ENCODE data around the gene CYSLTR2.
A peak's percentile ranks its signal among the peaks of the same experiment; 100 is the strongest.
"Not testable (repeated sequence)": the region's sequence is repeated elsewhere in the genome, so short reads cannot be mapped to it uniquely, and the experiment has no call there.

Gene CYSLTR2

DNA sequence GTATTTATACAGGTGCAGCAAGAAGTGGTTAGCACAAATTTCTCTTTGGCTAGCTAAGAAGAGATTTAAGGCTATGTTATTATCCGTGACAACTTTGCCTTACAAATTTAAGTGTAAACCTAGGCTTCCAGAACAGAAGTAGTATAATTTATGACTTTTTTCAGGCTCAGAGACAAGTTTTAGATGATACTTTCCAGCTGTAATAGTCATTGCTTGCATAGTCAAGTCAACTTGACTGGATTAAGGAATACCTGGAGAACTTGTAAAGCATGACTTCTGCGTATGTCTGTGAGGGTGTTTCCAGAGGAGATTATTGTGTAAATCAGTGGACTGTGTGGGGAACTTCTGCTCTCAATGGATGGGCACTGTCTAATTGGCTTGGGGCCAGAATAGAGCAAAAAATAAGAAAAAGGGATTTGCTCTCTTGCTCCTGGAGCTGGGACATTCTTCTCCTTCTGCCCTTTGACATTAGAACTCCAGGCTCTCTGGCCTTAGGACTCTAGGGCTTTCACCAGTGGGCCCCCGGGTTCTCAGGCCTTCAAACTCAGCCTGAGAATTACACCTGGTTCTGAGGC, 33.0 kb downstream of the CYSLTR2 start:
- intact Hi-C loops (cut with DNase I): no loop called here
- DNase-seq: no peak

DNA sequence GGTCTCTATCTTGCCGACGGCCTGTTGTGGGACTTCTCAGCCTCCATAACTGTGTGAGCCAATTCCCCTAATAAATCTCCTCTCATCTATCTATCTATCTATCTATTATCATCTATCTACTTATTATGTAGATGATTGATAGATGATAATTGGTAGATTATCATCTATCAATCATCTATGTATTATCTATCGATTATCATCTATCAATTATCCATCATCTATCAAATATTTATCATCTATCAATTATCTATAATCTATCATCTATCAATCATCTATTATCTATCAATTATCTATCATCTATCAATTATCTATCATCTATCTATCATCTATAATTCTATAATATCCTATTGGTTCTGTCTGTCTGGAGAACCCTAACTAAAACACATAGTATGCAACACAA, 33.5 kb downstream of the CYSLTR2 start:
- intact Hi-C loops (cut with DNase I): no loop called here
- no peak for DNase-seq

DNA sequence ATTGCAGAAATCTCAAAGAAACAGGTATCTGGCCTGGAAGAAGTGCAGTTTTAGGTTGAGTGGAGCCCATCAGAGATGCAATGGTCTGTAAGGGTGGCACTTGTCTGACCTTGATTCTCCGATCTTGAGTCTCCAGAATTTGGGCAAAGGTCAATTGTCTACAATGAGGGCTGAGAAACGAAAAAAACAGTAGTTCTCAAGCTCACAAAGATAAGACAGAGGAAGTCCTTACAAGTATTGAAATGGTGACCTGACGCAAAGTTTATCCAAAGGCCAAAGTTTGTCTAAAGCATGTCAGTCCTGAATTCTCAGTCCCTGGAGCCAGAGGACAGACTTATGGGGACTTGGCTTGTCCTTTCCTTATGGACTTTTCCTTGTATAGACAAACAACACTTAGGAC, 40.3 kb downstream of the CYSLTR2 start:
- no peak for DNase-seq
- intact Hi-C loops (cut with DNase I): no loop called here

DNA sequence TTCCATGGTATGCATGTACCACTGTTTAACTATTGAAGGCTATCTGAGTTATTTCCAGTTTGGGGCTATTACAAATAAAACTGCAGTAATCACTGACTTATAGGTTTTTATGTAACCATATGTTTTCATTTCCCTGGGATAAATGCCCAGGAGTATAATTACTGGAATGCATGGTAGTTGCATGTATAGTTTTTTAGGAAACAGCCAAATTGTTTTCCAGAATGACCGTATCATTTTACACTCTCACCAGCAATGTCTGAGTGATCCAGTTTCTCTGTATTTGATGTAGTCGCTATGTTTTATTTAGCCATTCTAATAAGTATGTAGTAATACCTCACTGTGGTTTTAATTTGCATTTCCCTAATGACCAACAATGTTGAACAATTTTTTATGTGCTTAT, 42.0 kb downstream of the CYSLTR2 start:
- no peak for DNase-seq
- intact Hi-C loops (cut with DNase I): no loop called here

DNA sequence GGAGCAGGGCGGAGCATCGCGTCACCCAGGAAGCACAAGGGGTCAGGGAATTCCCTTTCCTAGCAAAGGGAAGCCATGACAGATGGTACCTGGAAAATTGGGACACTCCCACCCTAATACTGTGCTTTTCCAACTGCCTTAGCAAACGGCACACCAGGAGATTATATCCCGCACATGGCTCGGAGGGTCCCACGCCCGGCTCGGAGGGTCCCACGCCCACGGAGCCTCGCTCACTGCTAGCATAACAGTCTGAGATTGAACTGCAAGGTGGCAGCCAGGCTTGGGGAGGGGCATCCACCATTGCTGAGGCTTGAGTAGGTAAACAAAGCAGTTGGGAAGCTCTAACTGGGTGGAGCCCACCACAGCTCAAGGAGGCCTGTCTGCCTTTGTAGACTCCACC, 42.9 kb downstream of the CYSLTR2 start:
- intact Hi-C loops (cut with DNase I); DNase-seq: not testable (repeated sequence)

DNA sequence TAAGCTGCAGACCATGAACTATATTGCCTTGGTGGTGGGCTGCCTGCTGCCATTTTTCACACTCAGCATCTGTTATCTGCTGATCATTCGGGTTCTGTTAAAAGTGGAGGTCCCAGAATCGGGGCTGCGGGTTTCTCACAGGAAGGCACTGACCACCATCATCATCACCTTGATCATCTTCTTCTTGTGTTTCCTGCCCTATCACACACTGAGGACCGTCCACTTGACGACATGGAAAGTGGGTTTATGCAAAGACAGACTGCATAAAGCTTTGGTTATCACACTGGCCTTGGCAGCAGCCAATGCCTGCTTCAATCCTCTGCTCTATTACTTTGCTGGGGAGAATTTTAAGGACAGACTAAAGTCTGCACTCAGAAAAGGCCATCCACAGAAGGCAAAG, 53.7 kb downstream of the CYSLTR2 start:
- intact Hi-C loops (cut with DNase I): no loop called here
- no peak for DNase-seq

DNA sequence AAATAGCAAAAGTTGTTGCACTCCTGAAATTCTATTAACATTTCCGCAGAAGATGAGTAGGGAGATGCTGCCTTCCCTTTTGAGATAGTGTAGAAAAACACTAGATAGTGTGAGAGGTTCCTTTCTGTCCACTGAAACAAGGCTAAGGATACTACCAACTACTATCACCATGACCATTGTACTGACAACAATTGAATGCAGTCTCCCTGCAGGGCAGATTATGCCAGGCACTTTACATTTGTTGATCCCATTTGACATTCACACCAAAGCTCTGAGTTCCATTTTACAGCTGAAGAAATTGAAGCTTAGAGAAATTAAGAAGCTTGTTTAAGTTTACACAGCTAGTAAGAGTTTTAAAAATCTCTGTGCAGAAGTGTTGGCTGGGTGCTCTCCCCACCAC, 55.0 kb downstream of the CYSLTR2 start:
- DNase-seq: no peak
- intact Hi-C loops (cut with DNase I): no loop called here

DNA sequence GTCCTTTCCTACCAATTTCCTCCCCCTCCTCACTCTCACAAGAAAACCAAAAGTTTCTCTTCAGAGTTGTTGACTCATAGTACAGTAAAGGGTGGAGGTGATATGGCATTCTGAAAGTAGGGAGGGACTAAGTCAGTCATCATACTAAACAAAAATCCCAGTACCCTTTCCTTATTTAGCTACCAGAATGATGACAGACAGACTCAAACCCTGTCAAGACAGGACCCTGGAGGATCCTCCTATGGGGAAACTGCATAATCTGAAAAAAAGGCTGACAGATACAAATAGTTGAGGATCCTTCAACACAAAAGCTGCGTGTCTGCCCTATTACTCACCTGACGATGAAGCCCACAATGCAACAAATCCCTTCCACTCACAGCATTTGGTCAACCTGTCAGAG, 55.5 kb downstream of the CYSLTR2 start:
- intact Hi-C loops (cut with DNase I): no loop called here
- DNase-seq: no peak

DNA sequence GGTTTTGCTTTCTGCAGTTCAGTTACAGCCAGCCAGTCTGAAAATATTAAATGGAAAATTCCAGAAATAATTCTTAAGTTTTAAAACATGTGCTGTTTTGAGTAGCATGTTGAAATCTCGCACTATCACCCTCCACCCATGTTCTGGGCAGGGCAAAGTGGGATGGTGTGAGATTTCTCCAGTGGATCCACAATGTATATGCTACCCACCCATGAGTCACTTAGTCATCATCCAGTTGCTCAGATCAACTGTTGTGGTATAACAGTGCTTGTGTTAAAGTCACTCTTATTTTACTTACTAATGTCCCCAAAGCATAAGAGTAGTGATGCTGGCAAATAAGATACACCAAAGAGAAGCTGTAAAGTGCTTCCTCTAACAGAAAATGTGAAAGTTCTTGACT, 56.4 kb downstream of the CYSLTR2 start:
- DNase-seq: no peak
- intact Hi-C loops (cut with DNase I): no loop called here

DNA sequence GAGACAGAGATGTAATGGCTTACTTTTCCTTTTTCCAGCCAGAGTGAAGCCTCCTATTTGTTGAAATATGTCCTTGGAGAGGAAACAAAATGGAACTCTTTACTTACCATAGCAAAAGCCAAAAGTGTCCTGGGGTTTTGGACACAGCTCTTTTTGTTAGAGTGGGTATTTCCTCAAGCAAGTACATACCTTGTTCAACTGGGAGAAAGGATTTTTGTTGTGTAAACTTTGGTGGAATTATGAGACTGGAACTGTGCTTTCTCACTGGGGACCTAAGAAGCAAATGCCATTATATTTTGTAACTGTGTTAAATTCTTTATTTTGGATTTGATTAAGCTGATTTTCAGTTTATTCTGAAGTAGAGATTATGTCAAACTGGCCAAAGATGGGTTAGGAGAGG, 58.4 kb downstream of the CYSLTR2 start:
- no peak for DNase-seq
- intact Hi-C loops (cut with DNase I): no loop called here

DNA sequence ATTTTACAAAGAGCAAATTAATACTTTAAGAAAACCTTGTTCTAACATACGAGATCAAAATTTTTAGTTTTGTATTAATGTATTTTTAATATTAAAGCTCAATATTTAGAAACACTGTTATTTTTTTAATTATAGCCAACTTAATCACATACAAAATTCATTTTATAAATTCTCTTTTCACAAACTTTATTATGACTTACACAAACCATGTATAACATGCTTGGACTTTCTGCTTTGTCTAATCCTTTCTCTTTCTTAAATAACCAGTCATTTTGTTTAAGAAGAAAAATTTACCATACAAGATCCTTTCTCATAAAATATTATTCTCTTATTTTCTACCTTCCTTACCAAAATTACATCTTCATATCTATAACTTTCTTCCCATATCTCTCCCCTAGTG, 62.2 kb downstream of the CYSLTR2 start:
- DNase-seq: no peak
- intact Hi-C loops (cut with DNase I): no loop called here

DNA sequence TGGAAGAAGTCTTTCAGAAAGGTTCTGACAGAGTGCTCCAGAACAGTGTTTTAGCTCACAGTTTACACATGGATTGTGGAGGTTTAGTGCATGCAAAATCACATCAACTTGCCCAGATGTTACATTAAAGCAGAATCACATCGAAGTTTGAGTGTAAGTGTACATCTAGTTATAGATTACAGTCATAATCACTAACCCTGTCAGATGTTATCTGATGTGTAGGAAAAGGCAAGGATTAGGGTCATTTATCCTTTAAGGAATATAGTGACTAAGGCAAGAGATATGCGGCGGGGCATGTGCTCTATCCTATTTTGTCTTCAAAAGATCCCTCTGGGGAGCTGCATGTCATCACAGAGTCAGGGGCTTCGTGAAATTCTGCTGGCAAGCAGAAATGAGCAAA, 66.9 kb downstream of the CYSLTR2 start:
- DNase-seq: no peak
- intact Hi-C loops (cut with DNase I): no loop called here

DNA sequence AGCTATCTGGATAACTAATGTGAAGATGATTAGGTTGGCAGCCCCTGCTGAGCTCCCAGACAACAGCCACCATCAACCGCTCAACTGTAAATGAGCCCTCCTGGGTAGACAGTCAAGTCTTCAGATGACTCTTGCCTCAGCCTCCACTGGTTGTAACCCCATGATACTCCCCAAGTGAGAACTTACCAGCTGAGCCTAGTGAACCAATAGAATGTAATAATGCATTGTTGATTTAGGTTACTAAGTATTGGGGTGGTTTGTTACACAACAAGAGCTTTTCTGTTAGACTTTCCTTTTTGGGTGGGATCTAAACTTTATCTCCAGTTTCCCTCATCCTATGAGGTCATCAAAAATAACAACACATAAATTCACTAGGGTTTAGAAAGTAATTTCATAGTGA, 69.4 kb downstream of the CYSLTR2 start:
- intact Hi-C loops (cut with DNase I): no loop called here
- no peak for DNase-seq

DNA sequence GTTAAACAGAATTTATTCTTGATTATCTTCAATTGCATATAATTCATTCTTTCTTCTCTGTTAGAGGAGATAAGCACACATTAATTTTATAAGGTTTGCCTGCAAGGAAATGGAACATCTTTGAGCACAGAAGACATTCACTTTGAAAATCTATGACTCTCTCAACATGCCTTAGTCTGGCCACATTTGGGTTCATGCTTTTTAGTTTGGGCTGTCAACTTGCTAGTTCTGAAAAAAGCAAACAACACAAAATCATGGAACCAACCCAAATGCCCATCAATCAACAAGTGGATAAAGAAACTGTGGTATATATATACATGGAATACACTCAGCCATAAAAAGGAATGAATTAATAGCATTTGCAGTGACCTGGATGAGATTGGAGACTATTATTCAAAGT, 71.5 kb downstream of the CYSLTR2 start:
- intact Hi-C loops (cut with DNase I): no loop called here
- DNase-seq: no peak

DNA sequence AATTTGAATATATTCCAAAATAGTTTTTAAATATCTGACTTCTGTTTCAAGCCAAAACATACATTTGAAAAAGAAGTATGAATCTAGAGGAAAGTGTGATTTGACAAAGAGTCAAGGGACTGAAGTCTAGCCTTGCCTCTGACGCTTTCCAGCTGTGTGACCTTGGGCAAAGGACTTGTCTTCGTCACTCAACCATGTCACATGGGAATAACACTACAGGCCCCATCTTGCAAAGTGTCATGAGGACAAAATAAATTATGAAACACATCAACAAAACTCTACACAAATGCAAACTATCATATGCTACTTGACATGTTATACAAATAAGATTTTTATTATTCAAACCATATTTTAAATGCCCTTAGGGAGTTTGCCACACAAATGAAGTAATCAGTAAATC, 73.0 kb downstream of the CYSLTR2 start:
- DNase-seq: no peak
- intact Hi-C loops (cut with DNase I): no loop called here

DNA sequence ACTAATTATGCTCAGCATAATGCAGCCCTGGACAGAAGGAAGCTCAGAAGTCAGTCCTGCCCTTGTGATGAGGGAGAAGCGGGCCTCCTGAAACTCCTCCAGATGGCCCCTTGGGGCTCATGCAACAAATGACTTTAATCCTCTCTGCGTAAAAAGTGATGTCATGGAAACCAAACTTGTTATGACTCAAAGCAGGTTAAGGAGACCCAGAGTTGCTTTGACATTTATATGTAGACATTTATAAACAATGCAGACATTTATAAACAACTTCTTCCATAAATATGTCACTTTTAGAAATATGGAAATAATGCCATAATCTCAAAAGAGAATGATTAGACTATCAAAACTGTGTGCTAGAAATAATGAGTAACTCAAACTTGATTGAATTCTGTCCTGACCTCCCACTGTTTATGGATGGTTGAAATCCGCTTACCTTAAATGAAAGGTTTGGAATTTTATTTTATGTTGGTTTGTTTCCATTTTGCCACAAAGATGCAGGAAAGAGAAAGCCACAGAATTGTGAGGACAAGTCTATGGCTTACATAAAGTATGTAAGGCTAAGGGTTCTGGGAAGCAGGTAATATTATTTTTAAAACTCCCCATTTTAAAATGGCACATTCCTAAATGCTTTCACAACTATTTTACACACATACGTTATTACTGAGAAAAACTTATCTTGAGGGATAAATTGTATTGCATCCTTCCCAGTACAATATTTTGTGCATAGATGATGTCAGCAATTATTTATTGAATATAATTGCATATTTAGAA, 73.7 kb downstream of the CYSLTR2 start:
- no peak for DNase-seq
- intact Hi-C loops (cut with DNase I): no loop called here

DNA sequence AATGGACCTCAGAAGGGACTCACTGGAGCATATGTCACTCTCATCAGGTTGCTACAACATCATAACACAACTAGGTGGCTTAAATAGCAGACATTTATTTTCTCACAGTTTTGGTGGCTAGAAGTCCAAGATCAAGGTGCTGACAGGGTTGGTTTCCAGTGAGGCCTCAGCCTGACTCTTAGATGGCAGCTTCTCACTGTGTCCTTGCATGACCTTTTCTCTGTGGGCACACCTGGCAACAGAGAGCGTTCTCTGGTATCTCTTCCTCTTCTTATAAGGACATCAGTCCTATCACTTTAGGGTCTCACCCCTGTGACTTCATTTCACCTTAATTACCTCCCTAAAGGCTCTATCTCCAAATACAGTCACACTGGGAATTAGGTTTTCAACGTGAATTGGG, 74.5 kb downstream of the CYSLTR2 start:
- DNase-seq: no peak
- intact Hi-C loops (cut with DNase I): no loop called here

DNA sequence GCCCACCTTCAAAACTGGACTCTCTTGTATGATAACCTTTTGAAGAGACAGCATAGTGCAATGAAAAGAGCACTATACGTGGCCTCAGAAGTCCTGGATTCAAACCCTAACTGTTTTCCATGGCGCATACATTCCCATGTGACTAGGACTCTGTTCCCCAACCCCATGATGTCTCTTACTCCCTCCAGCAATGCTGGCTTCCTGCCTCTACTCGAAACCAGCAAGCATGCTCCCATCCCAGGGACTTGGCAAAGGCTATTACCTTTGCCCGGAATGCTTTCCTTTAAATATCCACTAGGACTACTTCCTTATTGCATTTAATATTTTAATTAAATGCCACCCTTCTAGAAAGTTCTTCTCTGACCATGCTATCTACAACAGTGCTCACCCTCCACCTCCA, 75.1 kb downstream of the CYSLTR2 start:
- DNase-seq: no peak
- intact Hi-C loops (cut with DNase I): no loop called here

DNA sequence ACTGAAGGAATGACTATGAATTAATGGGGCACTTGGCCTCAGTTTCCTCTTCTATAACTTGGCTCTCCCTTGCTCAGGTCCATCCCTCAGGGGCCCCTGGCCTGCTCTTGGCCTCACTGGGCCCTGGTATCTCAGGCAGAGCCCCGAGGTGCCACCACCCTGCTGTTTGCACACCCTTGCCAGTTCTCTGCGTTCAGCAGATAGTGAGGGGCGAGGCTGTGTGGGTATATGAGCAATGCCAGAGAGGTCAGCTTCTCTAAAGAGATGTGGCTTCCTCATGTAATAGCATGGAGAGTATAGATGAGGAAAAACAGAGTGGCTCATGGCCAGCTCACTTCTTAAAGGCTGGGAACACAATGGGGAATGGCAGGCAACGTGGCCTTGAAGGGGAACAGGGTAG, 76.1 kb downstream of the CYSLTR2 start:
- DNase-seq: no peak
- intact Hi-C loops (cut with DNase I): no loop called here

DNA sequence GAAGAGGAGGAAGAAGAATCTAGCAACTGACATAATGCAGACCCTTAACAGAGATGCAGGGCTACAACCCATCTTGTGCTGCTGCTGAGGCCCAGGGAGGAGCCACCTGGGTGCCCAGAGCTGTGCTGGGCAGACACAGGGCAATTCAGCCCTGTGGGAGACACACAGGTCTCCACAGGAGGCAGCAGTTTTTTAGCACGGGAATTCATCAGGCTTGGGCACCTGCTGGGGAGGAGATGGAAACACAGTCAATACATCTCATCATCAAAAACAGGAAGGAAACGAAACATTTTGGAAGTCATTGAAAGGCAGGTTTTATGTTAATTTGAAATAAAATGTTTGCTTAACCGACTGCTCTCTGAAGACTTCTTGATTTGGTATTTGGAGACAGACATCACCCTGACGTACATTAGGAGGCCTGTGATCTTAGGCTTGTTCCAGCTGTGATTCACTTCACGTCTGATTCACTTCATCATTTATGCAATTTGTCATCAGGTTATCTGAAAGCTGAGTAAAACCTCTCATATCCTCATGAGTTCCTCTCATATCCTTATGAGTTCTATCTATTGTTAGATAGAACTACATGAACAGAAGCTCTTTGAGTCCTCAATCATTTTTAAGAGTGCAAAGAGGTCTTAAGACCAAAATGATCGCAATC, 77.4 kb downstream of the CYSLTR2 start:
- intact Hi-C loops (cut with DNase I): no loop called here
- DNase-seq: no peak

DNA sequence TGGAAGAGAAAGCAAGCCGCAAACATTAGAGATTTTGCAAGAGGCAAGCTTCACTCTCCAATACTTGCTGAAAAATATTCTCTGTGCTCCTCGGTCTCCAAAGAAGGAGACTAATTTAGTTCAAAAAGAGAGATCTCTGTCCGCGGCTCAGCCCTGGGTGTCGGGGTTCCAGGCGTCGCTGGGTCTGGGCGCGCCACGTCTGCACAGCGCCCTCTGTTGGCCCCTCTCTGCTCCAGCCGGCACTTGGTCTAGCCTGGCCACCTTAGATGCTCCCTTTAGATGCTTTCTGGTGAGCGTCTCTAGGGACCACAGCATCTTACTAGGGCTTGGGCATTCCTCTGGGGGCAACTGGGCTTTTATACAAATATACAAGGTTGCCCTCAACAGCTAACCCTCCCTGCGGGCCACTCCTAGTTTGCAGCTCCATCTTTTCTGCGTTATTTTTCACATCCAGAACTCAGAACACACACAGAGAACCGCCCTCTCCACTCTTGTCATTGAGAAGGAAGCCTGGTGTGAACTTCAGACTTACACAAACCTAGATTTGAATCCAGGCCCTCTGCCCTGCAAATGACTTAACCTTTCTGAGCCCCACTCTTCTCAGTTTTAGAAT, 78.3 kb downstream of the CYSLTR2 start:
- intact Hi-C loops (cut with DNase I): no loop called here
- DNase-seq: peak in 3 of 10 donors; percentile 30 to 72 (median 43)
